Sciatic nerve (tissue), 1 donor: ENCODE data around the gene DCUN1D2. TPM values are rescaled to one million over a fixed set of nuclear protein-coding genes. Genes with fewer than 3 reads are reported as not detected.

Experiments
- total RNA-seq: library from RNA; stranded (reverse); fragmentation: NEBNext Ultra II Directional; extraction: Animal tissue kit (Norgen Biotek cat#: 25700); gene quantifications from one replicate; pipeline ENCODE4 v1.2.1, GENCODE V29; 2021
- donor health status: DM: no; HTN: no; CAD: no.

DCUN1D2 gene
- total RNA-seq, 1 donor from 2014 or later: 28.3 TPM

Other genes with a start within 250 kb of the DCUN1D2 start
- 183 TPM for gene LAMP1, start 193.5 kb downstream of the DCUN1D2 start, total RNA-seq
- gene GRTP1, start 126.6 kb downstream of the DCUN1D2 start, total RNA-seq: 6.3 TPM
- 14.5 TPM for gene ADPRHL1, start 37.2 kb downstream of the DCUN1D2 start, total RNA-seq
- 36.1 TPM for gene TFDP1, start 94.0 kb upstream of the DCUN1D2 start, total RNA-seq
- not detected for gene ATP4B, start 167.5 kb upstream of the DCUN1D2 start, total RNA-seq
- gene GRK1, start 176.5 kb upstream of the DCUN1D2 start, total RNA-seq: 0.09 TPM